Tibial nerve (tissue), 4 donors: ENCODE measurements around the gene NTN5. TPM values are rescaled to one million over a fixed set of nuclear protein-coding genes. Genes with fewer than 3 reads are reported as not detected.
A peak's percentile ranks its signal among the peaks of the same experiment; 100 is the strongest.

ENCODE experiments used
- DNase-seq, 2 donors: peaks; one replicate each; pipeline ENCODE4 v3.0.0-alpha.2; 2019; ENCODE audit warnings: low spot score in 2 of 2
- H3K27ac ChIP-seq, 4 donors: fragments of 200-600 bp; sonication (generic) in 3 of 4; one replicate each; pipeline ENCODE4 v1.5.1; 2017 to 2019; ENCODE audit warnings: mild to moderate bottlenecking in 1 of 4
- H3K27me3 ChIP-seq, 2 donors: fragments of 200-600 bp; sonication (generic) in 1 of 2; one replicate each; pipeline versions ENCODE4 v1.5.1 to v1.6.0; 2017 to 2019
- H3K36me3 ChIP-seq, 3 donors: fragments of 200-600 bp; sonication (generic); one replicate each; pipeline ENCODE4 v1.5.1; 2018 to 2019
- H3K4me1 ChIP-seq, 4 donors: fragments of 200-600 bp; sonication (generic) in 3 of 4; one replicate each; pipeline ENCODE4 v1.5.1; 2017 to 2019
- H3K4me3 ChIP-seq, 4 donors: fragments of 200-600 bp; sonication (generic) in 3 of 4; one replicate each; pipeline ENCODE4 v1.5.1; 2017 to 2019; ENCODE audit warnings: mild to moderate bottlenecking in 1 of 4, moderate library complexity in 1 of 4
- H3K9me3 ChIP-seq, 4 donors: fragments of 200-600 bp; sonication (generic) in 3 of 4; one replicate each; pipeline ENCODE4 v1.5.1; 2017 to 2019
- EP300 ChIP-seq, 2 donors: sonication (generic); formaldehyde crosslinking; IDR thresholded peaks; one replicate each; pipeline ENCODE4 v1.6.1; 2017; ENCODE audit warnings: antibody characterized with exemption in 2 of 2, mild to moderate bottlenecking in 1 of 2
- POLR2A ChIP-seq, 2 donors: fragments of 450-650 bp; IDR thresholded peaks; one replicate each; pipeline ENCODE4 v1.6.1; 2017; ENCODE audit warnings: antibody characterized with exemption in 2 of 2, mild to moderate bottlenecking in 2 of 2, moderate library complexity in 2 of 2
- WGBS, 2 donors: methylation state at CpG; one replicate each; pipeline ENCODE4 v1.1.5; 2018; 5-methylcytosine and 5-hydroxymethylcytosine counted together
- total RNA-seq, 4 donors: library from RNA; depleted of rRNA; stranded (reverse); fragments of >200 nt; gene quantifications; one replicate each; pipeline ENCODE4 v1.1.0, GENCODE V29; 2016
- TF ChIP-seq, protein P1 (sequence below), 5 experiments: fragments of 200-600 bp in 3 of 5; fragments of 450-650 bp in 2 of 5; sonication (generic) in 3 of 5; IDR thresholded peaks; one replicate each; pipeline ENCODE4 v1.5.1; 2016 to 2019; ENCODE audit warnings: antibody characterized with exemption in 5 of 5, mild to moderate bottlenecking in 3 of 5, moderate library complexity in 2 of 5

The NTN5 gene, protein sequence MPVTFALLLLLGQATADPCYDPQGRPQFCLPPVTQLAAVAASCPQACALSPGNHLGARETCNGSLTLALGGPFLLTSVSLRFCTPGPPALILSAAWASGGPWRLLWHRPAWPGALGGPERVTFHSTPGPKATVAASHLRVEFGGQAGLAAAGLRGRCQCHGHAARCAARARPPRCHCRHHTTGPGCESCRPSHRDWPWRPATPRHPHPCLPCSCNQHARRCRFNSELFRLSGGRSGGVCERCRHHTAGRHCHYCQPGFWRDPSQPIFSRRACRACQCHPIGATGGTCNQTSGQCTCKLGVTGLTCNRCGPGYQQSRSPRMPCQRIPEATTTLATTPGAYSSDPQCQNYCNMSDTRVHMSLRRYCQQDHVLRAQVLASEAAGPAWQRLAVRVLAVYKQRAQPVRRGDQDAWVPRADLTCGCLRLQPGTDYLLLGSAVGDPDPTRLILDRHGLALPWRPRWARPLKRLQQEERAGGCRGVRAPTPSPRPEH
- total RNA-seq = 1 to 10 TPM in 3 of 4 donors, under 1 TPM in 1; 0.78 to 6.9 (median 2.2) TPM

DNA sequence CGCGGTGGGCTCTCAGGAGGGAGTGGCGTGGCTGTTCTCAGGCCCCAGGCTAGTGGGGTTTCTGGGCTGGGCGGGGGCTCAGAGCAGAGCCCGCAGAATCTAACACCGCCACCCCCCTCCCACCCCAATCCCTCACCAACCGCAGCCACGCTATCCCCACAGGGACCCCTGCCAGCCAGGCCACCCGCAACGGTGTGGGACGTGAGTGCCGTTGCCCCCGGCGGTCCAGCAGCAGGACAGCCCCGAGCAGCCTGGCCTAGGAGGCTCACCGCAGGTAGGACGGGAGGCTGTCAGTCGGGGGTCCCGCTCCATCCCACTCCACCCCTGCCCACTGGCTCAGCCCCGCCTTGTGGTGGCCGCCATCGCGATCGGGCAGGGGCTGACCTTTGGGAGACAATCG, at the start of gene NTN5:
Gene NTN5 (minus strand): TSS at position 24 of the 400 bp plus-strand sequence. CDS start 2,031 bp downstream, outside the sequence.
- peaks cover 0 to 11% (median 6%) of the 10 kb centered on the region in 4 donors for H3K4me1 ChIP-seq
- no peaks in the 10 kb centered on the region for H3K27me3 ChIP-seq
- no peak for DNase-seq
- H3K9me3 ChIP-seq = no peaks in the 10 kb centered on the region
- no peak within 1 kb of the TSS for H3K27ac ChIP-seq
- H3K36me3 ChIP-seq = no peaks in the 10 kb centered on the region
- 63 to 76% methylated on average over 8 to 25 of the region's 25 CpGs for WGBS, 2 donors
- TF ChIP-seq, protein P1, sequence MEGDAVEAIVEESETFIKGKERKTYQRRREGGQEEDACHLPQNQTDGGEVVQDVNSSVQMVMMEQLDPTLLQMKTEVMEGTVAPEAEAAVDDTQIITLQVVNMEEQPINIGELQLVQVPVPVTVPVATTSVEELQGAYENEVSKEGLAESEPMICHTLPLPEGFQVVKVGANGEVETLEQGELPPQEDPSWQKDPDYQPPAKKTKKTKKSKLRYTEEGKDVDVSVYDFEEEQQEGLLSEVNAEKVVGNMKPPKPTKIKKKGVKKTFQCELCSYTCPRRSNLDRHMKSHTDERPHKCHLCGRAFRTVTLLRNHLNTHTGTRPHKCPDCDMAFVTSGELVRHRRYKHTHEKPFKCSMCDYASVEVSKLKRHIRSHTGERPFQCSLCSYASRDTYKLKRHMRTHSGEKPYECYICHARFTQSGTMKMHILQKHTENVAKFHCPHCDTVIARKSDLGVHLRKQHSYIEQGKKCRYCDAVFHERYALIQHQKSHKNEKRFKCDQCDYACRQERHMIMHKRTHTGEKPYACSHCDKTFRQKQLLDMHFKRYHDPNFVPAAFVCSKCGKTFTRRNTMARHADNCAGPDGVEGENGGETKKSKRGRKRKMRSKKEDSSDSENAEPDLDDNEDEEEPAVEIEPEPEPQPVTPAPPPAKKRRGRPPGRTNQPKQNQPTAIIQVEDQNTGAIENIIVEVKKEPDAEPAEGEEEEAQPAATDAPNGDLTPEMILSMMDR (IDR thresholded peaks at IDR 0.05) = no peak
- TF ChIP-seq EP300 (IDR thresholded peaks at IDR 0.05) (no peak), POLR2A (IDR thresholded peaks at IDR 0.05) (no peak)
- H3K4me3 ChIP-seq = no peak within 1 kb of the TSS

DNA sequence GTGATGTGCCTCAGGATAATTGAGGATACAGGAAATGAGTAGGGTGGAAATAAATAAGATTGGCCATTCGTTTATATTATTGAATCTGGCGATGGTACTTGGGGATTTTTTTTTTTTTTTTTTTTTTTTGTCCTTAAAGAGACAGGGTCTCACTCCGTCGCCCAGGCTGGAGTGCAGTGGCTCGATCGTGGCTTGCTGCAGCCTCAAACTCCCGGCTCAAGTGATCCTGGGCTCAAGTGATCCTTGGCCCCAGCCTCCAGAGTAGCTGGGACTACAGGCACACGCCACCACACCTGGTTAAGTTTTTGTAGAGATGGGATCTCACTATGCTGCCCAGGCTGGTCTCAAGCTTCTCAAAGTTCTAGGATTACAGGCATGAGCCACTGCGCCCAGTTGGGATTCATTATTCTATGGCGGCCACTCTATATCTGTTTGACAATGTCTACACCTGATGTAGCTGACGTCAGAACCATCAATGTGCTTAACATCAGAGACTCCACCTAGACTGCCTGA, 49.4 kb upstream of the NTN5 start:
- WGBS, 2 donors = 81 to 82% methylated on average over 10 to 11 of the region's 11 CpGs
- Histone ChIP-seq H3K27me3 (no peaks in the 10 kb centered on the region), H3K9me3 (no peaks in the 10 kb centered on the region), H3K4me1 (peaks cover 0 to 61% (median 26%) of the 10 kb centered on the region in 4 donors), H3K36me3 (no peaks in the 10 kb centered on the region), H3K27ac (no peak overlapping the region), H3K4me3 (no peak overlapping the region)
- TF ChIP-seq EP300 (IDR thresholded peaks at IDR 0.05) (no peak), POLR2A (IDR thresholded peaks at IDR 0.05) (no peak)
- TF ChIP-seq, protein P1 (IDR thresholded peaks at IDR 0.05) = no peak
- no peak for DNase-seq

DNA sequence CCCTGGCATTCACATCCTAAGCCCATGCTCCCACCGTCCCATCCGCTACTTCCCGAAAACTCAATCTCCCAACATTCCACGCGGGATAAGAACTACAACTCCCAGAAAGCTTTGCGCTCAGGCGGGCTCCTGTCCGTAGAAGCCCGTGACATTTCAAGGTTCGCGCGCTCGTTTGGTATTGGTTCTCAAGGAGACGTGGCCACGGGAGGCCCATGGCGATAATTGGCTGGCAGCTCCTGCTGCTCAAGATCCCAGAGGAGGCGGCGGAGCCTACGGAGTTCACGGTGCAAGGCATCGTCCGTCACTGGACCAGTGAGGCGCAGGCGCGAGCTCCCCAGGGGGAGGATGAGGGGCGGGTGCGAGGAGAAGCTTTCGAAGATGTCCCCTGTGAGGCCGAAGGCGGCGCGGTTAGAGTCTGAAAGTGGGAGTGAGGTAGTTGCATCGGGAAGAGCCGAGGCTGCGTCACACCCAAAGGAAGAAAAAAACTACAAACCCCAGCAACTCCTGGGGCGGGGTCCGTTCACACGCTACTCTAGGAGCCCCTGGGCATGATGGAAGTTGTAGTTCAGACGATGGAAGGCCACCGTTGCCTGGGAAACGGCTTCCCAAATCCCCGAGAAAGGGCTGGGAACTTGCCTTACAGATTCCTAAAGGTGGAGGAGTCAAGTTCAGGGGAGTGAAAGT, 47.9 kb upstream of the NTN5 start:
- peak in 1 of 2 donors; percentile 24 for TF ChIP-seq POLR2A (IDR thresholded peaks at IDR 0.05)
- TF ChIP-seq, protein P1 (IDR thresholded peaks at IDR 0.05) = peak in 2 of 5 experiments; percentile 19 to 23
- peak; percentile 83 to 88 for TF ChIP-seq EP300 (IDR thresholded peaks at IDR 0.05)
- WGBS, 2 donors = 15 to 22% methylated on average over 39 to 42 of the region's 42 CpGs
- peaks cover 0 to 75% (median 37%) of the 10 kb centered on the region in 4 donors for H3K4me1 ChIP-seq

DNA sequence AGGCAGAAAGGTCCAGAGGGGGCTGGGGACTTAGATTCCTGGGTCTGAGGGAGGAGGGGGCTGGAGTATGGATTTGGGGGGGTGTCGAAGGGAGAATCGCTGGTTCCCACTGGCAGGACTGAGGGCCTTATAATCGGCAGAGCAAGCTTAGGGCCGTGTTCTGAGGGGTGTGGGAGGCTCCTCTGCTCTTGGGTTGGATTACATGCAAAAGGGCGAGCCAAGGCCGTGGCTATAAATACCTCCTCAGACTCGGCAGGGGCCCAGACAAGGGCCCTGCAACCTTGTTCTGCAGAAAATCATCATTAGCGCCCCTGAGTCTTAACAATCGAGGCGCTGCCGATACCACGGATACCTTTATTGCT, 47.4 kb upstream of the NTN5 start:
- H3K27me3 ChIP-seq = no peaks in the 10 kb centered on the region
- peak overlapping the region in 1 of 4 donors; percentile 63 for H3K4me3 ChIP-seq
- WGBS, 2 donors = 26 to 29% methylated on average over 12 of the region's 12 CpGs
- H3K4me1 ChIP-seq = peaks cover 0 to 75% (median 41%) of the 10 kb centered on the region in 4 donors
- H3K36me3 ChIP-seq = no peaks in the 10 kb centered on the region
- H3K27ac ChIP-seq = peak overlapping the region; percentile 88 to 96 (median 92)
- no peak for TF ChIP-seq POLR2A (IDR thresholded peaks at IDR 0.05)
- TF ChIP-seq, protein P1 (IDR thresholded peaks at IDR 0.05) = no peak
- TF ChIP-seq EP300 (IDR thresholded peaks at IDR 0.05) = no peak
- no peaks in the 10 kb centered on the region for H3K9me3 ChIP-seq
- DNase-seq = no peak

More for the DNA sequence above, 47.9 kb upstream of the NTN5 start:
- Histone ChIP-seq H3K4me3 (peak overlapping the region; percentile 36 to 63 (median 59)), H3K9me3 (no peaks in the 10 kb centered on the region), H3K27ac (peak overlapping the region; percentile 88 to 96 (median 92)), H3K27me3 (no peaks in the 10 kb centered on the region), H3K36me3 (no peaks in the 10 kb centered on the region)
- peak; percentile 97 to 99 for DNase-seq
